GM19239 (cell line): ENCODE data around the gene PHLPP1.
A peak's percentile ranks its signal among the peaks of the same experiment; 100 is the strongest.

Experiments
- DNase-seq: peaks from one replicate; pipeline ENCODE4 v3.0.0; 2011; ENCODE audit warnings: low spot score; ENCODE audit not compliant: insufficient read length
- FAIRE-seq: peaks from 2 replicates; lab custom pipeline; 2011; peaks lifted over from hg19 to GRCh38; lab: Jason Lieb, UNC

The PHLPP1 gene

DNA sequence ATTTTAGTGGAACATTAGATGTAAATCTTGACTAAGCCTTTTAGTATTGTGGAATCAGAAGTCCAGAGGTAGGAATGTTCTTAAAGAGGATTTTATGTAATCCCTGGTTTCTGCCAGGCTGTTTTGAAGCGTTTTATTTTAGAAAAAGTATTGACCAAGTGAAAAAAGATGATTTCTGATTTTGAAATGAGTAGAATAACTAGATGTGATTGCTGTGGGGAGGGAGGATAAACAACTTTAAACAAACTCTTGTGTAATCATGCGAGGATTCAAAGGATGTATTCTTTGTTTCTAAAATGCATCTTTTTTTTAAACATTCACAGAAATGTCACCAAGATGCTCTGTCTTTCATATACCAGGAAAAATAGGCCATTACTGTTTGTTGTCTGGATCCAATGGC is 53.9 kb downstream of the PHLPP1 start:
- DNase-seq: no peak
- no peak for FAIRE-seq

DNA sequence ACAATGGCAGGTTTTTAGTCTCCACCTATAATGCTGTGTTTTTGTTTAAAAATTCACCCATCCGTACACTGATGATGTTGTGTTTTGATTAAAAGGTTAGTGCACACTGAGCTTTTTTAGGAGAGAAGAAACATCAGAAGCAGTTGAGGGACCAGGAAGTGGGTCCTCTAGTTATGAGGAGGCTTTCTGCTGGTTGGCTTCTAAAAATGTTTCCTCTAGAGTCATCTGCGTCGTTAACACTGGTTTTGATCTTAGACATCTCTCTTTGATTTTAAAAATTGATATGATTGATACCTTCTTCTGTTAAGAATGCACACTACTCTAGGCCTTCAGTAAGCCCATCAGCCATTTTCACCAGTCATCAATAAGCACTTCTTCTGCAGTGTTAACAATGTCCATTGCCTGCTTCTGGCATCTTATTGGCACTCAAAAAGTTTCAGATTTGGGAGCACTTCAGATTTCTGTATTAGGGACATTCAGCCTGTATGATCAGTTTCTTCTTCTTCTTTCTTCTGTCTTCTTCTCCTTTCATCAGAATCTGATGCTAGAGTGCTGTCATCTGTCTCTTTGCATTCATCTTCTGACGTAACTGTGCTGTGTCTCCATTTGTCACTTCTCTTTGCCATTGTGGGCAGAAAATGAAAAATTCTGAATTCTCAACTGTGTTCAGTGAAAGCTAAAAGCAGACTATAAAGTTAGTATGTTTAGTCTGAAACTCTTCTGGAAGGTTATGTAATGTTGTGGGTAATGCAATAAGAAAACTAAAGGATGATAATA is 56.3 kb downstream of the PHLPP1 start:
- FAIRE-seq (peak; percentile 75), DNase-seq (no peak)

DNA sequence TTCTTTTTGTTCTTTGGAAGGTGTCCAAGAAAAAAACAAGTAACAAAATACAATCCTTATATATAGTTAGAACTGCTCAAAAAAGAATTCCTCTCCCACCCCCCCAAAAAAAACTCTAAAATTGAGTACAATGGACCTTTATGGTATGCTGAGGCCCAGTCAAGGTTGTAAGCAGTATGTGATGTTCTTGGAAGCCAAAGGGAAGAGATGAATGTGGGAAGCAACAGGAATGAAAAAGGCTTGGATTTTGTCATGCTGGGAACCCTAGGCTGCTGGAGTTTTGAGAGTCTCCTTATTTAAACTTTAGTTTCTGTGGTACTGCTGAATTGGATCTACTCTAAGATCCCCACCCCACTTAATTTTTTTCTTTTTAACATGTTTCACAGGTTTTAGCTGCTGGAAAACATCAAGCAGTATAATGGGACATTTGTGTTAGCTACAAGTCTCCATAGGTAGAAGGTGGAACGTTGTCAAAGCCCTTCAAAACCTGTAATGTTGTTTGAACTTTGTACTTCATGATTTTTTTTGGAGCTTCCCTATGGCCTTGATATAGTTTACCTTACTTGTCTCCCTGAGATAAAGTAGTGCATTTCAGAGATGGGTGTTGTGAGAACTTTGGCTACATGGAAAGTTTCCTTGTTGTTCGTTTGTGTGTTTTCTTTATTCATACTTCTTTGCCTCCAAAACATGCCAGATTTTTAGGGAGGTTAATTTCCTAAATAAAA is 57.7 kb downstream of the PHLPP1 start:
- no peak for DNase-seq
- no peak for FAIRE-seq

DNA sequence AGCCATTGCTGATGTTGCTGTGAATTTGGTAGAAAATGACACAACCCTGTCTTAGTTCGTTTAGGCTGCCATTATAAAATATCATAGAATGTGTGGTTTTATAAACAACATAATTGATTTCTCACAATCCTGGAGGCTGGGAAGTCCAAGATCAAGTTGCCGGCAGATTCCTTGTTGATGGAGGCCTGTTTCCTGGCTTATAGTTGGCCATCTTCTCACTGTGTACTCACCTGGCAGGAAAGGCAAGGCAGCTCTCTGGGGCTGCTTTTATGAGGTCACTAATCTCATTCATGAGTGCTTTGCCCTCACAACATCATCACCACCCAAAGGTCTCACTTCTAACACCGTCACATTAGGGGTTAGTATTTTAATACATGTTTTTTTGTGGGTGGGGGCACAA is 58.4 kb downstream of the PHLPP1 start:
- DNase-seq: no peak
- no peak for FAIRE-seq

DNA sequence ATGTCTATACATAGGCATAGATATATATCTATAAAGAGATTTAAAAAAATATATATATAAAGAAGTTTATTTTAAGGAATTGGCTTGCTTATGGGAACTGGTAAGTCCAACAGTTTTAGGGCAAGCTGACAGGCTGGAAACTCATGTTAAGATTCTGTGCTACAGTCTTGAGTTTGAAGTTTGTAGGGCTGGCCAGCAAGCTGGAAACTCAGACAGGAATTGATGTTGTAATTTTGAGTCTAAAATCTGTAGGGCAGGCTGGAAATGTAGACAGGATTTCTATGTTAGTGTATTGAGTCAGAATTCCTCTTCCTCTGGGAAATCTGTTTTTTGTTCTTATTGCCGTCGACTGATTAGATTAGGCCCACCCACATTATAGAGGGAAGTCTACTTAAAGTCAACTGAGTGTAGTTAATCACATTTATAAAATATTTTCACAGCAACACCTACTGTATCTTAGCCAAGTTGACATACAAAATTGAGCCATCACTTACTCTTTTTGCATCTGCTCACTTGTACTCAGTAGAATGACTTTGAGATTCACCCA is 60.8 kb downstream of the PHLPP1 start:
- no peak for DNase-seq
- no peak for FAIRE-seq

DNA sequence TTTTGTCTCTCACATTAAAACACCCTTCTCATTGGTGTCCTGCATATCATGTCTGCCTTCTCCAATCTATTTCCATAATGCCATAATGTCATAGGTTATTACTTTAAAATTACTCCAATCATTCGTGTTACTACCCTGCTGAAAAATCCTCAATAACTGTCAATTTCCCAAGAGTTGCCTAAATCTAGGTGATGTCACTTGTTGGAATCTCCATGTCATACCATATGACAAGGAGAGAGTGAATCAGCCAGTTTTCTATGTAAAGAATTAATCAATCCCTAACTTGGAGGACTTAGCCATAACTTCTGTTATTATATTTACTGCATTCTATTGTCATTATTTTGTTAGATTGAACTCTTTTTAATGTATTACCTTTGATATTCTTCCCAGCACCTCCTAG is 62.5 kb downstream of the PHLPP1 start:
- FAIRE-seq: no peak
- no peak for DNase-seq

DNA sequence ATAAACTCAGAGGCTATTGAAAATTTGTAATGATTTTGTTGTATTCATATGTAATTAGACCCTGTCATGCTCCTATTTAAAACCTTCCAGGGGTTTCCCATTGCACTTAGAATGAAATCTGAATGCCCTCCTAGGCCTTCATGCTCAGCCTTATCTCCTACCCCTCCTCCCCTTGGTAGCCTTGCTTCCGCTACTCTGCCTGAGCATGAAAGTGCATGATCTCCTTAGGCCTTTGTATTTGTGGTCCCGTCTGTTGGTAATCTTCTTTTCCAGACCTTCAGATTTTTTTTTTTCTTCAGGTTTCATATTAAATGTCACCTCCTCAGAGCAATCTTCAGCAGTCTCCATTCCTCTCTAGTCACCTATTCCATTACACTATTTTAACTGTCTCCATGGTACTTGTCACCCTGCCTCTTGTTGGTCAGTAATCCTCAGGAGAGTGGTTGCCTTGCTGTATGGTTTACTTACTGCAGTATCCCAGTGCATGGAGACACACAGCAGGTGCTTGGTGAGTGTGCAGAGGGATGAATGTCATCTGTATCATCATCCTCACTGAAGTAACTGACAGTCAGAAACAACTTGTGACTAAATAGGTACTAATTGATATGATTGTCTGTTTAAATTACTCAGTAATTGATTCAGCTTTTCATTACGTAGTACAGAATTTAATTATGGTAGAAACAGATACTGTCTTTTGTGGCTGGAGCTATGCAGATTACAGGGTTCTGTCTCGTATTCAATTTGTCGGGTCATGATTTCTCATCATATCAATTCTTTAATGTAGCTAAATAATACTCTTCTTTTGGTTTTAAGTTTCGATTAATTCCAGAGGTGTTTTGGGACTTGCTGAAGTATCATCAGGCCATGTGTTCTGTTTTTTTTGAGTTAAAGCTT is 63.9 kb downstream of the PHLPP1 start:
- DNase-seq: no peak
- FAIRE-seq: peak; percentile 8

DNA sequence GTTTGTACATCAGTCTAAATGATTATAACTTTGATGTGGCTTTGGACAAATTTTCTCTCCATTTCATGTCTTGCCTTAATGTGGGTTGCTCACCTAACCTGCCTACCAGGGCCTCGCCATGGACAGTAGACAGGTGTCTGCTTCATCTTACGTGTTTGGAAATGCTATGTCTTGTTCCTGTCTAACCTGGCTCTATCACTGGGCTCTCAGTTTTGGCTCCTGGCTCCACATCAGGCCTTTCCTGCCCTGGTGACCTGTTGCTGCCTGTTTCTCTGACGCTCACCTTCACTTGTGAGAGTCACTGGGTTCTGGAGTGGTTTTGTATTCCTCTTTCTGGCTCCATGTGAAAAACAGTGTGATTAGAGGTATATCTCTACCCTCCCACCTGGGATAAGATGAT is 65.9 kb downstream of the PHLPP1 start:
- DNase-seq (no peak), FAIRE-seq (no peak)

DNA sequence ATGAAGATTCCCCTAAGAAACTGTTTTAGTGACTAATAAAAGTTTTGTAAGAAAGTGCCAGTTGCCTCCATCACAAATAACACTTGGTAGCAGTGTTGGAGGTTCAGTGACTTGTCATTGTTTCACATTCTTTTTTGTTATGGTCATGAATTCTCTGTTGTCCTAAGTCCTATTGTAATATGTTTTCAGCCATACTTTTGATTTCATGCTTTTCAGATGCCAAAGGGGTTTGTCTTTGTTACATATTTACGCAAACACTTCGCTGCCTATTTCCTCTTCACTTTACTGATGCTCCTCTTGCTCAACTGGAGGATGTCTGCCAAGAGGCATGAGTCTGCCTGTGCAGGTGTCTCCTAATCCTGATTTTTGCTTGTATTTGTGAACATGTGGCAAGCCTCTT is 66.6 kb downstream of the PHLPP1 start:
- no peak for FAIRE-seq

DNA sequence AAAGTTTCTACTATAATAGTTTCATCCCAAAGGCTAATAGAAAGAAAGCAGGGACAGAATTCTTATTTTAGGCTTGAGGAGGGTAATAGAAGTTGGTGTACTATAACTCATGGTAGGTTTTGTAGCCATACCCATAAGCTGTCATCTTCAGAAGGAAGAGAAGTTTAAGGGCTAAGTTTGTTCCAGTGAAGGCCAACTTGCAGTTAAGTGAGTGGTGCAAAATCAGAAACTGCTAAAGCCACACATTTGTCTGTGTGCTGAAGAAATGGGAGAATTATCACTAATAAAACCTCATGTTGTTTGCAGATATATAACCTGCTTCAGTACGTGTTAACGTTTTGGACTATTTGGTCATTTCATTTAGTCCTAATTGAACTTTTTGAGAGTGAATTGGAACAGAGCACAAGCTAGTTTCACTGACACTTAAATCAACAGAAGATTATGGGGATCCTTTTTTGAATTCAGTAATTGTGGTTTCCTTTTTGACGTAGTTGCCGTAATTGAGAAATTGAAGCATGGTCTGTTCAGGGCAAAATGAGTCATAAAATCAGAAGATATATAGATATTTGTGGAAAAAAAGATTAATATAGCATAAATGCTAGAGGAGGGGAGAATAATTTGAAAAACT is 69.1 kb downstream of the PHLPP1 start:
- FAIRE-seq (no peak), DNase-seq (no peak)

More for the DNA sequence above, 66.6 kb downstream of the PHLPP1 start:
- DNase-seq: no peak

DNA sequence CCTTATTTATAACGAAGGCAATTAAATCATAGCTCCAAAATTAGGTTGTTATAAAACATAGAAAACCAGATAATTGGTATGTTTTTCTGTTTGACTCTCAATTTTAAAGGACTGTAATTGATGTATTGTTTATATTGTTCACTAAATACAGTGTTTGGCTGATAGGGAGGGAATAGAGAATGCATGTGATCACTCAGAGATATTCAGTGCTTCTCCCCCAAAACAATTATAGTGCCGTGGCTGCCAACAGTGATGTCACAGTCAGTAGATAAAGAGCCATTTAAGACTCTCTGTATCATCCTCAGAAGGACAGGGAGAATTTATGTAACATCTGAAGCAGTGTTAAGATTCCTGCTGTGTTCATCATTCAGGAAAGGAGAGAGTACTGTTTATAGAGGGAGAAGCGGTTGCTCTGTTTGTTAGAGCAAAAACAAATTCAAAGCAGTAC is 69.6 kb downstream of the PHLPP1 start:
- no peak for FAIRE-seq
- DNase-seq: no peak

DNA sequence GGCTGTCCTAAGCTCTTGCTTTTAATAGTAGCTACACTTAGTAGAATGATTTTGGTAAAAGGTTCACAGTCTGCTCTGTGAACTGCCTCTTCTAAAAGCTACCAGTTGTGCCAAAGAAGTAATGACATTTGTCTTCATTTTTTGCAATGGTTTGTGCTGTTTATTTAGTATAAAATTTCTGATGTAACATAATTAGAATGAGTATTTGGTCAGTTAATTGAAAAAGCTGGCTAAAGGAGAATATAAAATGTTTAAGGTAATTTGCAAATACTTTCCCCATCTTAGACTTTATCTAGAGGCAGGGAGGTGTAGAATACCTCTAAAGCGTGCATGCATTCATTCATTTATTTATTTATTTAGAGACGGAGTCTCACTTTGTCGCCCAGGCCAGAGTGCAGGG is 71.3 kb downstream of the PHLPP1 start:
- FAIRE-seq (no peak), DNase-seq (no peak)

DNA sequence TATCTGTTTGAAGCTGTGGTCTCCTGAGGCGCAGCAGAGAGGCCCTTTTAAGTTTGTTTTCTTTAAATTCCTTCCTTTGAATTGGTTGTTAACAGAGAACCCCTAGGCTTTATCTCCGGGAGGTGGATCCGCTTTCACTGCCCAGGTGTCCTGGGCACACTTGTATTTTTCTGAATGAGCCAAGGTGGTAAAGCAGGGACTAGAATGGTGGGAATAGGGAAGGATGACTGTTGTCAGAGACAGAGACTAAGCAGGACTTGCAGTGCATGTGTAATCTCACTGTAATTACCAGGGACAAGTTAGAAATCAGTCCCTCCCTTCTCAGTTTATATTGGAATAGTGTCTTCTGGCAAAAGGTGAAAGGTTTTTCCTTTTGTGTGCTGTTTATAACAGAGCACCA is 72.8 kb downstream of the PHLPP1 start:
- FAIRE-seq (no peak), DNase-seq (no peak)

DNA sequence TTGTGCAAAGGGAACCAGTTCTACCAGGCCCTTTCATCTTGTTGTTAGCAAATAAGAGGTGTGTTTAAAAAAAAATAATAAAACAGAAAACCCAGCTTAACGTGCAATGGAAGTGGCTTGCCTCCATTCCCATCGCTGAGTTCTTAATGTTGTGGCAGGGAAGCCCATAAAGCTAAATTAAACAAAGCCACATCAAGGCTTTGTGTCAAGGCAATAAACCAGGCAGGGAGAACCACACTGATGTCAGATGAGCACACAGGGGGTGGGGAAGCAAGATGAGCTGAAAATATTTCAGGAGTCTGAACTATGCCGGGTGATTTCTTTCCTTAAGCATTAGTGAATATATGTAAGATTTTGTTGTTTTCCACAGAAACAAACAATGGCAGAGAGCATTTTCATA is 73.5 kb downstream of the PHLPP1 start:
- DNase-seq: no peak
- no peak for FAIRE-seq

DNA sequence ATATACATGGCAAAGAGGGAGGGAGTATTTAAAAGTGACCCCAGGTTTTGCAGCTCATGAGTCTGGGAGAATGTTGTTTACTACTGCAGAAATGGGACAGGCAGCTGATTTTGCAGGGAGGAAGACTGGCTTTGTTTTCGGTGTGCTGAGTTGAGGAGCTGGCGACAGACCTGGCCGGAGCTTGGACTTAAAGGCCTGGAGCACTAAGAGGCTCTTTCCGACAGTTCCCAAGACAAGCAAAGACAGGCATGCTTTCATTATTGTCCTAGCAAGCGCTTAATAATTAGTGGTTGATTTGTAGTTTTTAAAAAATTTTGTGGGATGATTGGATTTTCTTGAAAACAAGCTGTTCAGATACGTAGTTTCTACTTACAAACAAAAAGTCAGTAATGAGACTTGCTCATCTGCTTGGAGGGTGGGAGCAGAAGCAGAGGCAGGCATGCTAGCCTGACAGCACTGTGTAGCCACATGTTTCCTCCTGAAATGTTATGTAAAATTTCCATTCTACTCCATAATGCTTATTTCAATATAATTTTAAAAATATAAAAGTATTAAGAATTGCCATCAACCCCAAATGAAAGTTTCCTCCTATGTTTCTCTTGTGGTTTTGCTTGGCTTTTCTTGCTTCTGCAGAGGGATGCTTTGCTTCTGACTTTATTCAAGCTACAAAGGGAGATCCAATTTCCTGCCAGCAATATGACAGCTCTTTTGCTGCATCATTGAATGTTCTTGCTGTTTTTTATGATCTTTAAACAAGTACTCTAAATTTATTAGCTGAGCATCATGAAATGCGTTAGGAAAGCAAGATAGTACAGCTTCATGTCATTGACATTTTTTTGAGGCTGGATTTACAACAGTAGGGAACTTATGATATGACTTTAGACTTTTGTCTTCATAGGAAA is 75.8 kb downstream of the PHLPP1 start:
- DNase-seq: no peak
- FAIRE-seq: no peak

DNA sequence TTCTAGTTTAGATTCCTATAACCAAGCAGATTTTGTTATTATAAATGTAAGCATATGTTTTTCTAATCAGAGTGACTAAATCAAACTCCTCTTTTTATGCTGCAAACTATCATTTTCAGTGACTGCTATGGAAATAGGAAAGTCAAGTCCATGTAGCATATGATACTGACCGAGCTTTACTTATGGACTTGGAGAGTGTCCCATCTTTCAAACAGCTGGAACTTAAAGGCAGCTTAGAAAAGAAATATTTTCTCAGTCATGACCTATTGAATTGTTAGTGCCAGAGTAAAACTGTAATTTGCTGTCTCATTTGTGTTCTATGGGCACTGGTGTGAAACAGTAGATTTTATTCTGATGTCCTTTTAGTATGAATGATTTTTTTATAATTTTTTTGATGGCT is 76.7 kb downstream of the PHLPP1 start:
- no peak for DNase-seq
- FAIRE-seq: no peak

DNA sequence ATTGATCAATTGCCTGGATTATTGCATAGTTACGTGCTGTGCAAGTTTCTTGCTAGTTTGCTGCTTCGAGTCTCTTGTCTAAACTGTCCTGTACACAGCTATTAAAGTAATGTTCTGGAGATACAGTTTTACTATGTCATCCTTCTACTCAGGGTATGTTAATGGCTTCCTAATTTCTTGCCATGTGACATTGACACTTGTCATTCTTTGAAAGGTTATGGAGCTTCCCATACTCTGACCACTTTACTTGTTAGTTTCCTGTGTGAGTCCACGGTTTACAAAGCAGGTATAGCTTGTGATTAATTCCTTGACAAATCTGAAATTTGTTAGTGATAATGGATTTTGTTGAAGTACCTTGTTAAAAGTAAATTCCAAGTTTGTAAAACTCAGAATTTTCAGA is 80.5 kb downstream of the PHLPP1 start:
- DNase-seq (no peak), FAIRE-seq (no peak)

DNA sequence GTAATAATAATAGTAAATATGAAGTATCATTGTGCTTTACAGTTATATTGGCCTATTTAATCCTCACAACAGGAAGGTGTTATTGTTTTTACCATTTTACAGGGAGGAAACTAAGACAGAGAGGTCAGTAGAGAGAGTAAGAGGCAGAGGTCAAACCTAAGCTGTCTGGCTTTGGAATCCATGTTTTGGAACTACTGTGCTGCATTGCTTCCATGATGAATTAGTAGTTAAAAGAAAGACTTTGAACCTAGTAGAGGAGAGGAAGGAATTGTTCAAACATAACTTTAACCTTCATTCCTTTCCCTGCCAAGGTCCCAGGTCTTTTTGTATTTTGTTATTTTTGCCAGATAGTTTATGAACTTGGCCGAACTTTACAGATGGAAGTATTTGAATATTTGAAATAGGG is 80.9 kb downstream of the PHLPP1 start:
- DNase-seq: no peak
- no peak for FAIRE-seq

DNA sequence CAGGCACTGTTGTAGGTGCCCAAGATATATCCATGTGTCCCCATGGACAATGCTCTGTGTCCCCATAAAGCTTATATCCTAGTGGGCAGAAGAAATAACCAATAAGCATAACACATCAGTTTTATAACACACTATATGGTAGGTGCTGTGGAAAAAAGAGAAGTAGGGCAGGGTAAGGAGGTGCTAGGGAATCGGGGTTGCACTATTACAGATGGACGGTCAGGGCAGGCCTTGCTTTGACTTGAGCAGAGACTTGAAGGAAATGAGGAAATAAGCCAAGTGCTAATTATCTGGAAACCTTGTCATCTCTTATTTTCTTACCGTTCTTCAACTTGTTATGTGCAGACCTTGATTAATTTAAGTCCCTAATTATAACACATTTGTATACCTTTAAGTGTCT is 82.0 kb downstream of the PHLPP1 start:
- DNase-seq (no peak), FAIRE-seq (no peak)
